ENCODE measurements around the gene NAV1.

The NAV1 gene

DNA sequence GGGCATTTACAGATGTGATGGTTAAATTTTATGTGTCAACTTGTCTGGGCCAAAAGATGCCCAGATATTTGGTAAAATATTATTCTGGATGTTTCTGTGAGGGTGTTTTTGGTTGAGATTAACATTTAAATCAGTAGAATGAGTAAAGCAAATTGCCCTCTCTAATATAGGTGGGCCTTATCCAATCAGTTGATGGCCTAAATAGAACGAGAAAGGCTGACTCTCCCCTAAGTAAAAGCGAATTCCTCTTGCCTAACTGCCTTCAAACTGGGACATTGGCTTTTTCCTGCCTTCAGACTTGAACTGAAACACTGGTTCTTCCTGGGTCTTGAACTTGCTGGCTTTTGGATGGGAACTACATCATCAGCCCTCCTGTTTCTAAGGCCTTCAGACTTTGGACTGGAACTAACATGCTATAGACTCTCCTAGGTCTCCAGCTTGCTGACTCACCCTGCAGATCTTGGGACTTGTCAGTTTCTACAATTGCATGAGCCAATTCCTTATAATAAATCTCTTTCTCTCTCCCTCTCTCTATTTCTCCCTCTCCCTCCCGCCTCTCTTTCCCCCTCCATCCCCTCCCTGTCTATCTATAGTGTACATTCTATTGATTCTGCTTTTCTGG, 10.2 kb upstream of the NAV1 start:
- CTCF ChIA-PET: no interaction called here
- TF ChIP-seq L3MBTL2 (conservative IDR thresholded peaks at IDR 0.05): no peak
- TF ChIP-seq NFRKB (IDR thresholded peaks at IDR 0.05): no peak
- no peak for TF ChIP-seq FOXM1 (IDR thresholded peaks at IDR 0.05; ENCODE audit: borderline replicate concordance)
- TF ChIP-seq BHLHE40 (IDR thresholded peaks at IDR 0.05; ENCODE audit: borderline replicate concordance): no peak
- TF ChIP-seq HDGF (IDR thresholded peaks at IDR 0.05; ENCODE audit: borderline replicate concordance): no peak
- no peak for DNase-seq (ENCODE audit: extremely low spot score)
- POLR2A ChIA-PET: no interaction called here

DNA sequence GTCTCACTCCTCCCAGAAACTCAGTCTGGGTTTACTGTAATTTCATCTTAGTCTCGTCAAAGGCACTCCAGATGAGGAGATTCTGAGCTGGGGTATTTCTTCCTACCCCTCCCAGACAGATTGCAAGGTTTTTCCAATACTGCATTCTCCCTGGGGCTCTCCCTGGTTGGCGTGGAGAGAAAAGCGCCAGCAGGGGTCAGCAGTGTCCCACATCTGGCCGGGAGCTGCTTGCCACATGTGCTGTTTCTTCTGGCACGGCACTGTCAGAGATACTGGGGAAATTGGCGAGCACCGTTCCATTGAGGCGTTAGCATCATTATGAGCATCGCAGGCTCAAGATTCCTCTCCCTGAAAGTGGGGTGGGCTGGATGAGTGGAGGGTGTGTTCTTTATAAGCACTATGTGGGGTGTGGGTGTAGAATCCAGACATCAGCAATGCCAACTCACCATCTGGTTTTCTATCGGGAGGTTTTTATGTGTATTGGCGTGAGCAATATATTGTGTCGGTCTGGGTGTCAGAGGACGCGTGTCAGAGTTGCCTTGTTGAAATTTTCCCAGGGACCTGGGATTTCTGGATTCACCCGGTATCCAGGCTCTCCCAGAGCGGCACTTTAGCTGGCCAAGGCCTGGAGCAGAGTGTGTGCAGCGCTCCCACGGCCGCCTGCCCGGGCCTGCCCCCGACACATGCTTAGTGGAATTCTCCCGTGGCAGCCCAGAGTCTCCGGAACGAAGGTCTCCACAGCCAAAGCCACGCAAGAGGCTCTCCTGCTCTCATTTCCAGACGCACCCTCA, 8.0 kb upstream of the NAV1 start:
- peak; percentile 90 for DNase-seq (ENCODE audit: extremely low spot score)
- POLR2A ChIA-PET: no interaction called here
- TF ChIP-seq TARDBP (IDR thresholded peaks at IDR 0.05) (no peak), BHLHE40 (IDR thresholded peaks at IDR 0.05; ENCODE audit: borderline replicate concordance) (no peak), ZNF384 (IDR thresholded peaks at IDR 0.05) (no peak), NFRKB (IDR thresholded peaks at IDR 0.05) (no peak), SP1 (IDR thresholded peaks at IDR 0.05) (no peak)
- TF ChIP-seq, protein P1, sequence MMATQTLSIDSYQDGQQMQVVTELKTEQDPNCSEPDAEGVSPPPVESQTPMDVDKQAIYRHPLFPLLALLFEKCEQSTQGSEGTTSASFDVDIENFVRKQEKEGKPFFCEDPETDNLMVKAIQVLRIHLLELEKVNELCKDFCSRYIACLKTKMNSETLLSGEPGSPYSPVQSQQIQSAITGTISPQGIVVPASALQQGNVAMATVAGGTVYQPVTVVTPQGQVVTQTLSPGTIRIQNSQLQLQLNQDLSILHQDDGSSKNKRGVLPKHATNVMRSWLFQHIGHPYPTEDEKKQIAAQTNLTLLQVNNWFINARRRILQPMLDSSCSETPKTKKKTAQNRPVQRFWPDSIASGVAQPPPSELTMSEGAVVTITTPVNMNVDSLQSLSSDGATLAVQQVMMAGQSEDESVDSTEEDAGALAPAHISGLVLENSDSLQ (IDR thresholded peaks at IDR 0.05): no peak
- CTCF ChIA-PET: interaction anchor here (0.6 to 2.8 kb wide), 13 partner anchors 9 to 1023 kb away, joined by 3 to 23 read pairs (median 4); no protein-coding TSS in a partner anchor

DNA sequence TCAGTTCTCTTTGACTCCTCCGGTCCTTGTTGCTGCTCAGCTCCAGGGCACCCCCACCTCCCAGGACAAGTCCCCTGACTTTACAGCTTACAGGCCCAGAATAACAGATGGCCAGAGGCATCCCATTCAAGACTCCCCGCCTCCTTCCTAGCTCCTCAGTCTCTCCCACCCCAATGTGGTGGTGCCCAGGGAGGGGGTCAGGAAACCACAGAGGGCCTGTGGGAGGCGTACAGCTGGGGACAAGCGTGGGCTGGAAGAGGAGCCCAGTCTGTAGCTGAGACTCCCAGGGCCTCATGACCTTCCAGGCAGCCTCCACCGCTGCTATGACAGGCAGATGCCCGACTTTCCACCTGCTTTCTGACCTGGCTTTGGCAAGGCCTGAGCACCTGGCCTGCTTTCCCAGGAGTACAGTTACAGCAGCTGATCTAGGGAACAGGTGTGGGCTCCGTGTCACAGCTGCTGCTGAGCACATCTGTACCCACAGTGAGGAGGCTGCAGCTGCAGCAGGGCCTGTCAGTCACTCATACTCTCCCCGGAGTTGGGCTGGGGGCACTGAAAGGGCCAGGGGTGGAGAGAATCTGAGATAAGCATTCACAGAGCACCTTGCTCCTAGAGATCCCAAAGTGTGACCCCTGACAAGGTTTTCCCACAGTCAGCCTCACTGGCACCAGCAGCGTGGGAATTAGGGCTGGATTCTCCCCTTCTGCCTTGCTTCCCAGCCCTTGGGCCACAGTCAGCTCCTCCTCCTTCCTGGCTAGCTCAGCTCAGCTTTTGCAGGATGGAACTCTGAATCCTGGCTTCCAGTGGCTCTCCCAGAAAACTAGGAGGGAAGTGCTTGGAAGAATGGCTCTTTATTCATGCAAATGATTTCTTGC, 7.1 kb upstream of the NAV1 start:
- ChIA-PET CTCF (interaction anchor here (0.8 to 2.8 kb wide), 9 partner anchors 8 to 261 kb away, joined by 3 to 23 read pairs (median 4); no protein-coding TSS in a partner anchor), POLR2A (no interaction called here)
- no peak for DNase-seq (ENCODE audit: extremely low spot score)
- TF ChIP-seq LEF1 (IDR thresholded peaks at IDR 0.05; ENCODE audit: borderline replicate concordance) (no peak), L3MBTL2 (conservative IDR thresholded peaks at IDR 0.05) (no peak), ELF4 (IDR thresholded peaks at IDR 0.05) (no peak), FOXM1 (IDR thresholded peaks at IDR 0.05; ENCODE audit: borderline replicate concordance) (no peak), ARNT (IDR thresholded peaks at IDR 0.05) (no peak), SUZ12 (IDR thresholded peaks at IDR 0.05) (no peak), ZNF384 (IDR thresholded peaks at IDR 0.05) (no peak), FOXA1 (IDR thresholded peaks at IDR 0.05) (no peak), HDGF (IDR thresholded peaks at IDR 0.05; ENCODE audit: borderline replicate concordance) (no peak), FOXK2 (IDR thresholded peaks at IDR 0.05) (no peak), BHLHE40 (IDR thresholded peaks at IDR 0.05; ENCODE audit: borderline replicate concordance) (no peak), TARDBP (IDR thresholded peaks at IDR 0.05) (no peak), SP1 (IDR thresholded peaks at IDR 0.05) (no peak), NFRKB (IDR thresholded peaks at IDR 0.05) (no peak), CTBP1 (IDR thresholded peaks at IDR 0.05; ENCODE audit: borderline replicate concordance) (no peak)
- TF ChIP-seq, protein P1 (IDR thresholded peaks at IDR 0.05): no peak

DNA sequence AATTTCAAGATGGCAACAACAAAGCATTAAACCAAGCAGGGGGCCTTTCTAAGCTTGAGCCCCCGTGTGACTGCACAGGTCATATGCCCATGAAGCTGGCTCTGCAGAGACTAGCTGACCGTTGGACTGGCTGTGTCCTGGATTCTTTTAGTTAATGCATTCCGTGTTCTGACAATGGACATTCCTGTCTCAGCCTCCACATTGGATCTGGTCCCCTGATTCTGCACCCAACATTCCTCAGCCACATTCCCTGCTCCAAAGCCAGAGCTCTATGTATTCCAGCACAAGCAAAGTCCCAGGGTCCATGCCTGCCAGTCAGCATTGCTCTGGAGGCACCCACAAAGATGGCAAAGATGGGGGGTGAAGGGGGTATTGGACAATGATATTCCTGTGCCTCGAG, 5.1 kb upstream of the NAV1 start:
- POLR2A ChIA-PET: no interaction called here
- CTCF ChIA-PET: interaction anchor here (0.9 to 1.5 kb wide), 3 partner anchors 21 to 170 kb away, joined by 3 to 4 read pairs (median 3); no protein-coding TSS in a partner anchor
- TF ChIP-seq SP1 (IDR thresholded peaks at IDR 0.05) (no peak), L3MBTL2 (conservative IDR thresholded peaks at IDR 0.05) (no peak), LEF1 (IDR thresholded peaks at IDR 0.05; ENCODE audit: borderline replicate concordance) (no peak), ARNT (IDR thresholded peaks at IDR 0.05) (no peak), CTBP1 (IDR thresholded peaks at IDR 0.05; ENCODE audit: borderline replicate concordance) (no peak), ZNF384 (IDR thresholded peaks at IDR 0.05) (no peak), FOXA1 (IDR thresholded peaks at IDR 0.05) (no peak), ELF4 (IDR thresholded peaks at IDR 0.05) (no peak), FOXK2 (IDR thresholded peaks at IDR 0.05) (no peak), NFRKB (IDR thresholded peaks at IDR 0.05) (no peak), SUZ12 (IDR thresholded peaks at IDR 0.05) (no peak)
- DNase-seq (ENCODE audit: extremely low spot score): no peak

DNA sequence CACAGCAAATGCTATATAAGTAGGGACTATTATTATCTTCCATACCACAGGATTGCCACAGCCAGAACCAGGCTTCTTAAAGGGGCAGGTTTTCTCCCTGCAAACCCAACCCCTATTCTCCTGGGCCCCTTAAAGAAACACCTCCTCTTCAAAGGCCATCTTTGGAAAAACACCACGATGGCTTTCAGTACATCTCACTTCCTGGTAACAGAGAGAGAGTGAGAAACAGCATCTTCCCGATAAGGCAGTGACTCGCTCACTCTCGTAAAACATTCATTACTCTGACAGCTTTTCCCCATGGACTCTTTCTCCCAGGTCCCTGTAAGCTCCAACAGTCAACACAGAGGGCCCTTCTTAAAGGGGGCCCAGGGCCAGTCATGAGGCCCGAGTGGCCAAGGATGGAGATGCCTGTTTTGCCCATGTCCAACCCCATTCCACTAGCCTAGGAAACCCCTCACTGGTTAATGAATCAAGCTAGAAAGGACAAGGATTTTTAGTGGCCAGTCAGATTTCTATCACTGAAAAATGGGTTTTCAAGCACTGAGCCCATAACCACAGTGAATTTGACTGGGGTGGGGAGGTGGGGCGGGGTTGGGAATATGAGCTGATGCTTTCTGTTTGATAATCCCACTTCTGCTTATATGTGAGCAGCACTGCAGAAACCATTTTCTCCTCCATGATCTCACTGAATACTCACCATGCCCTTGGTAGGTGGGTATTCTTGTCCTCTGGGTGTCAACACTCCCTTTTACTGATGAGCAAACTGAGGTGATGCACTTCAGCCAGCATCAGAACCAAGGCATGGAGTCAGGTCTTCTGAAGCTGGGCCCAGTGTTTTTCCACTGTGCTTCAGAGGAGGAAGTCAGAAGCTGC, 3.6 kb upstream of the NAV1 start:
- TF ChIP-seq, protein P1 (IDR thresholded peaks at IDR 0.05): peak; percentile 58
- no peak for TF ChIP-seq ZNF384 (IDR thresholded peaks at IDR 0.05)
- CTCF ChIA-PET: interaction anchor here (0.5 to 1.0 kb wide), 5 partner anchors 10 to 174 kb away, joined by 3 to 6 read pairs (median 4); no protein-coding TSS in a partner anchor
- POLR2A ChIA-PET: no interaction called here
- DNase-seq (ENCODE audit: extremely low spot score): no peak
